Activated CD4-positive, alpha-beta T cell treated with anti-CD3 and anti-CD28 coated beads, Interleukin-10, Interleukin-2, amounts not matched to agents 100 ng/mL and 50 ng/mL, durations not matched to agents 16 hours and 8 hours (primary cell): ENCODE measurements around the gene GNPTG.
A peak's percentile ranks its signal among the peaks of the same experiment; 100 is the strongest.

Experiments
- DNase-seq: peaks from one replicate; pipeline ENCODE4 v3.0.0-alpha.2; 2020

The GNPTG gene

GRCh38 chr16:1349351-1349750, 2.4 kb upstream of the GNPTG start:
- DNase-seq: no peak

- no peak for DNase-seq
Observed at GRCh38 chr16:1349951-1350350, 1.8 kb upstream of the GNPTG start.

- no peak for DNase-seq
Observed at GRCh38 chr16:1350691-1351090, 1.0 kb upstream of the GNPTG start.

GRCh38 chr16:1351215-1351581, 533 bp upstream of the GNPTG start:
- DNase-seq: no peak

- no peak for DNase-seq
Observed at GRCh38 chr16:1354815-1355540, 3.2 kb downstream of the GNPTG start.

- DNase-seq: no peak
Observed at GRCh38 chr16:1355591-1355990, 3.9 kb downstream of the GNPTG start.

GRCh38 chr16:1356061-1356900, 4.5 kb downstream of the GNPTG start:
- no peak for DNase-seq

GRCh38 chr16:1357906-1358566, 6.3 kb downstream of the GNPTG start:
- no peak for DNase-seq

GRCh38 chr16:1361685-1362360, 10.1 kb downstream of the GNPTG start:
- DNase-seq: no peak

- DNase-seq: no peak
Observed at GRCh38 chr16:1362807-1363206, 11.1 kb downstream of the GNPTG start.

GRCh38 chr16:1363501-1364041, 11.8 kb downstream of the GNPTG start:
- peak; percentile 75 for DNase-seq

- DNase-seq: no peak
Observed at GRCh38 chr16:1364510-1364909, 12.8 kb downstream of the GNPTG start.

GRCh38 chr16:1366060-1366711, 14.5 kb downstream of the GNPTG start:
- no peak for DNase-seq

GRCh38 chr16:1366712-1367299, 15.1 kb downstream of the GNPTG start:
- DNase-seq: no peak

- DNase-seq: no peak
Observed at GRCh38 chr16:1367486-1368174, 15.9 kb downstream of the GNPTG start.

GRCh38 chr16:1371054-1371978, 19.6 kb downstream of the GNPTG start:
- DNase-seq: no peak

- no peak for DNase-seq
Observed at GRCh38 chr16:1372292-1372950, 20.7 kb downstream of the GNPTG start.

- DNase-seq: no peak
Observed at GRCh38 chr16:1374418-1375297, 22.9 kb downstream of the GNPTG start.

GRCh38 chr16:1375298-1375640, 23.5 kb downstream of the GNPTG start:
- DNase-seq: no peak
